ENCODE results near the gene NAGPA.
"Not testable (repeated sequence)": the region's sequence is repeated elsewhere in the genome, so short reads cannot be mapped to it uniquely, and the experiment has no call there.

Gene NAGPA

DNA sequence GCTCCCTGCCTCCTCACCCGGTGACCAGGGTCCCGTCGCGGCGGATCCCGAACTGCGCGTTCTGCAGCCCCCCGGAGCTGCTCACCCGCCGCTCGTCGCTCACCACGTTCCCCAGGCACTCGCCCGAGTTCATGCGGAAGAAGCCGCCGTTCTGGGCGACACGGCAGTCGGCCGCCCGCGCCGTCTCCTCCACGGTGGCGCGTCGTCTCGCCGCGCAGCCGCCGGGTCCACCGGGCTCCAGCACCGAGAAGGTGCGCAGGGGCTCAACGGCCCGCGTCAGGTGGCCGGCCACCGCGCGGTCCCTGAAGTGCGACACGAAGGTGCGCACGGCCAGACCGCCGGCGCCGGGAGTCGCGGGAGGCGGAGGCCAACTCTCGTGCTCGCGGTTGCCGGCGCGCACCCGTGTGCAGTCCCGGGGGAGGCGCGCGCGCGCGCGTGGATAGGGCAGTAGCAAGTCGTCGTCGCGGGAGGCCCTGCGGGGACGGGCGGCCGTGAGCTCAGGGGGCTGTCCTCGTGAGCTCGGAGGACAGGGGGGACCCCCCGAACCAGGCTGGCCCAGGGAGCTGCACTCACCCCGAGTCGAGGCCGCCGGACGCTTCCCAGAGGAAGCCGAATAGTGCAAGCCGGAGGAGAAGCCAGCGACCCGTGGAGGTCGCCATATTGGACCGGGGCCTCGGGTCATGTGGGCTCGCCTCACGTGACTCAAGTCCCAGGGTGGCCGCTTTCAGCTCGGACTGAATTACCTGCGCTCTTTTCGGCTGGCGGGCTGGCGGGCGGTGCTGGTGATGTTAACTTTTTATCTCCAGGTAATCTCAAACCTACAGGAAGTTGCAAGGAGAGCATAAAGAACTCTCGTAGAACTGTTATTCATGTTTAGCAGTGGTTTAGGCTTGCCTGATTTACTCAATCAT lies at the start of gene NAGPA:
TSS of gene NAGPA (minus strand) at position 680 of the 911 bp plus-strand sequence. CDS start at position 659, 21 bp downstream.
- H3K4me3 ChIP-seq (replicated peaks; ENCODE audit: low read depth, low read length), result peak within 1 kb of the TSS; percentile 78
- TF ChIP-seq, protein P1, sequence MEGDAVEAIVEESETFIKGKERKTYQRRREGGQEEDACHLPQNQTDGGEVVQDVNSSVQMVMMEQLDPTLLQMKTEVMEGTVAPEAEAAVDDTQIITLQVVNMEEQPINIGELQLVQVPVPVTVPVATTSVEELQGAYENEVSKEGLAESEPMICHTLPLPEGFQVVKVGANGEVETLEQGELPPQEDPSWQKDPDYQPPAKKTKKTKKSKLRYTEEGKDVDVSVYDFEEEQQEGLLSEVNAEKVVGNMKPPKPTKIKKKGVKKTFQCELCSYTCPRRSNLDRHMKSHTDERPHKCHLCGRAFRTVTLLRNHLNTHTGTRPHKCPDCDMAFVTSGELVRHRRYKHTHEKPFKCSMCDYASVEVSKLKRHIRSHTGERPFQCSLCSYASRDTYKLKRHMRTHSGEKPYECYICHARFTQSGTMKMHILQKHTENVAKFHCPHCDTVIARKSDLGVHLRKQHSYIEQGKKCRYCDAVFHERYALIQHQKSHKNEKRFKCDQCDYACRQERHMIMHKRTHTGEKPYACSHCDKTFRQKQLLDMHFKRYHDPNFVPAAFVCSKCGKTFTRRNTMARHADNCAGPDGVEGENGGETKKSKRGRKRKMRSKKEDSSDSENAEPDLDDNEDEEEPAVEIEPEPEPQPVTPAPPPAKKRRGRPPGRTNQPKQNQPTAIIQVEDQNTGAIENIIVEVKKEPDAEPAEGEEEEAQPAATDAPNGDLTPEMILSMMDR (IDR thresholded peaks at IDR 0.05; ENCODE audit: low read length, missing control alignments), result no peak
- peak; percentile 88 for DNase-seq (ENCODE audit: low read depth)

DNA sequence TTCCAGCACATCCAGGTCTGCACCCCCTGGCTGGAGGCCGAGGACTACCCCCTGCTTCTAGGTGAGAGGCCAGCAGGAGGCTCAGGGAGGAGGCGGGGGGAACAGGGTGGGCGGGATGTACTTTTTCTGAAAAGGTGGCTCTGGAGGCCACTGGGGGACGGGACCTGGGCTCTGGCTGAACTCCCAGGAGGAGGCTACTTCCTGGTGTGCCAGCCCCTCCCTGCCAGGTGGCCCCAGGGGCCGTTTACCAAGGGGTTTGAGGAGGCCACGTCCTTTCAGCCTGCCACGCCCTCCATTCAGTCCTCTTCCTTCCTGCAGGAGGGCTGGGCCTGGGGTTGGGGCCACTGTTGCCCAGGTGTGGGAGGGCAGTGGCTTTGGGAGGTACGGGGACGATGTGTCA lies 47.3 kb upstream of the NAGPA start:
- DNase-seq (ENCODE audit: low read depth); H3K4me3 ChIP-seq (replicated peaks; ENCODE audit: low read depth, low read length): not testable (repeated sequence)

DNA sequence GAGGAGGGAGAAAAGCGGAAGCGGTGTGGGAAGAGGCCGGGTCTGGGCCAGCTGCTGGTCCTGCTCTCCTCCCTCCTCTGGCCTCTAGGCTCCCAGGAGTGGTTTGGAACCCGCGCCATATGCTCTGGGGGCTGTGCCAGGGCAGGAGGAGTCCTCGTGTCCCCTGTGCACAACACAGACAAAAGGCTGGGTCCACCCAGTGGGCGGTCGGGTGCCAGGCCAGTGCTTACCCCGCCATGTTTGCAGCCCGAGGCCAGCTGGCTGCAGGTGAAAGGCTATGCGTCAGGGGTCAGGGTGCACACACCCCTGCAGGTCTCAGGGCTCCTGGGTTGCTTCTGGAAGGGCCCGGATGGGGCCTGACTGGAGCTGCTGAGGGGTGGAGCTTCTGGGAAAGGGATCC lies 46.7 kb upstream of the NAGPA start:
- H3K4me3 ChIP-seq (replicated peaks; ENCODE audit: low read depth, low read length); DNase-seq (ENCODE audit: low read depth): not testable (repeated sequence)

DNA sequence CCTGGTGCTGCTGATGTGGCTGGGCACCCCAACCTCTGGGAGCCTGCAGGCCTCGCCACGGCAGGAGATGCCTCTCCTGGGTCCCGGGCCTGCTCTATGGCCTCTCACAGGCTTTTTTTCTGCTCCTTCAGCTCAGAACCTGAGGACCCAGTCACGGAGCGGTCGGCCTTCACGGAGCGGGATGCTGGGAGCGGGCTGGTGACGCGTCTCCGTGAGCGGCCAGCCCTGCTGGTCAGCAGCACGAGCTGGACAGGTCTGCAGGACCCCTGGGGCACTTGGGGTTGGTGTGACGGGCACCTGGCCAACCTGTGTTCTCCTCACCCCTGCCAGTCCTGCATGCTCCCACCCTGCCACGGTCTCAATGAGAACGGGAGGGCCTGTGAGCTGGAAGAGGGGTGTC lies 44.9 kb upstream of the NAGPA start:
- TF ChIP-seq, protein P1 (IDR thresholded peaks at IDR 0.05; ENCODE audit: low read length, missing control alignments), result no peak
- H3K4me3 ChIP-seq (replicated peaks; ENCODE audit: low read depth, low read length), result no peak overlapping the region
- no peak for DNase-seq (ENCODE audit: low read depth)

DNA sequence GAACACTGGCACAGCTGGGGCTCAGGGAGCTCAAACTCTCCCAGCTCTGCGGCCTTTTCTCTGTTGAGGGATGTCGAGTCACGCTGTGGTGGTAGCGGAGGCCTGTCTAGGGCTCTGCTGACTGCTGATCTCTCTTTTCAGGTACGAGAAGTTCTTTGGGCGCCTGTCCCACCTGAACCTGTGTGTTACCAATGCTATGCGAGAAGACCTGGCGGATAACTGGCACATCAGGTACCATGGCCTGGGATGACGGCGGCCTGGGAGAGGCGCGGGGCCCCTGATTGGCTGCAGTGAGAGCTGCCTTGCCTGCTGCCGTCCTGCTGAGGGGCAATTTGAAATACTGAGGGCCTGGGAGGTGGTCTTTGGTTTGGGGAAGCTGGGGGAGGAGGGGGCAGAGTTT lies 43.6 kb upstream of the NAGPA start:
- TF ChIP-seq, protein P1 (IDR thresholded peaks at IDR 0.05; ENCODE audit: low read length, missing control alignments), result no peak
- H3K4me3 ChIP-seq (replicated peaks; ENCODE audit: low read depth, low read length), result no peak overlapping the region
- no peak for DNase-seq (ENCODE audit: low read depth)

DNA sequence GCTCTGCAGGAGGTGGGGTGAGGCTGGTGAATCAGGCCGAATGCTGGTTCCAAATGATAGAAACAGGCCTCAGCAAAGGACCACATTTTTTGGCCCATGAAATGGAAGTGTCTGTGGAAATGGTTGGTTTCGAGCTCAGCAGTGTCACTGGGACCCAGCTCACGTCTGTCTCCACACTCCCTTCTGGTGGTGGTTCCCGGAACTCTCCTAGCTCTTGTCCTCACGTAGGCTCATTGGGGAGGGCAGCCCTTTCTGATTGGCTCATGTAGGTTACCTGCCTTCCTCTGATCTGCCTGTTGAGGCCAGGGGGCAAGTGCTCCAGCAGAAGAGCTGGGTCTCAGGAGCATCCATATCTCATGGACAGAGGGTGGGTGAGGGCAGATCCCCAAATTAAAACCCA lies 41.9 kb upstream of the NAGPA start:
- no peak for DNase-seq (ENCODE audit: low read depth)
- H3K4me3 ChIP-seq (replicated peaks; ENCODE audit: low read depth, low read length), result no peak overlapping the region
- TF ChIP-seq, protein P1 (IDR thresholded peaks at IDR 0.05; ENCODE audit: low read length, missing control alignments), result no peak

DNA sequence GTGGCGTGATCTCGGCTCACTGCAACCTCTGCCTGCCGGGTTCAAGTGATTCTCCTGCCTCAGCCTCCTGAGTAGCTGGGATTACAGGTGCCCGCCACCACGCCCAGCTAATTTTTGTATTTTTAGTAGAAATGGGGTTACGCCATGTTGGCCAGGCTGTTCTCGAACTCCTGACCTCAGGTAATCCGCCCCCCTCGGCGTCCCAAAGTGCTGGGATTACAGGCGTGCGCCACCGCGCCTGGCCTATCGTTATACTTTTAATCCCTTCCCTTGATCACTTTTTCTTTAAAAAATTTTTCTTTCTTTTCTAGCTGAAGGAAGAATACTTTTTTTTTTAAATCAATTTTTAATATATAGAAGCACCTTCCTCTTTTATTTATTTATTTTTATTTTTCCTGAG lies 40.0 kb upstream of the NAGPA start:
- not testable (repeated sequence) for DNase-seq (ENCODE audit: low read depth)

DNA sequence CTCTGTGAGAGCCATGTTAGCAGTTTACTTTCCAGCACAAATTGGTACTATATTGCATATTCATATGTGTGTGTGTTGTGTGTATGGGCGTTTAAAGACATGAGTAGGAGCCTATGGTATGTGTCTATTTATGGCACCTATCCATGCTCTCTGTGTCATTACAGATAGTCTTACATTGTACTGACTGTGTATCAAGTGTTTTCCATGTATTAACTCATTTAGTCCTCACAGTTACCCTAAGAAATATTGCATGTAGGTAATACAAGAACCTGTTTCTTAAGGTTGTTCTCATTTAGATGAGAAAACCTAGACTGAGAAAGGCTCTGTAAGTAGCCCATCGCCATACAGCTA lies 39.5 kb upstream of the NAGPA start:
- no peak overlapping the region for H3K4me3 ChIP-seq (replicated peaks; ENCODE audit: low read depth, low read length)
- DNase-seq (ENCODE audit: low read depth), result no peak
- TF ChIP-seq, protein P1 (IDR thresholded peaks at IDR 0.05; ENCODE audit: low read length, missing control alignments), result no peak

More for the DNA sequence above, 40.0 kb upstream of the NAGPA start:
- H3K4me3 ChIP-seq (replicated peaks; ENCODE audit: low read depth, low read length), result not testable (repeated sequence)

Measured in fibroblast of pulmonary artery (primary cell).